ENCODE results near the gene ABCG4. TPM values are rescaled to one million over a fixed set of nuclear protein-coding genes. Genes with fewer than 3 reads are reported as not detected.
"Not testable (repeated sequence)": the region's sequence is repeated elsewhere in the genome, so short reads cannot be mapped to it uniquely, and the experiment has no call there.

ABCG4 gene
- polyA plus RNA-seq, 4 donors, result 0.71 to 0.81 (median 0.76) TPM

DNA sequence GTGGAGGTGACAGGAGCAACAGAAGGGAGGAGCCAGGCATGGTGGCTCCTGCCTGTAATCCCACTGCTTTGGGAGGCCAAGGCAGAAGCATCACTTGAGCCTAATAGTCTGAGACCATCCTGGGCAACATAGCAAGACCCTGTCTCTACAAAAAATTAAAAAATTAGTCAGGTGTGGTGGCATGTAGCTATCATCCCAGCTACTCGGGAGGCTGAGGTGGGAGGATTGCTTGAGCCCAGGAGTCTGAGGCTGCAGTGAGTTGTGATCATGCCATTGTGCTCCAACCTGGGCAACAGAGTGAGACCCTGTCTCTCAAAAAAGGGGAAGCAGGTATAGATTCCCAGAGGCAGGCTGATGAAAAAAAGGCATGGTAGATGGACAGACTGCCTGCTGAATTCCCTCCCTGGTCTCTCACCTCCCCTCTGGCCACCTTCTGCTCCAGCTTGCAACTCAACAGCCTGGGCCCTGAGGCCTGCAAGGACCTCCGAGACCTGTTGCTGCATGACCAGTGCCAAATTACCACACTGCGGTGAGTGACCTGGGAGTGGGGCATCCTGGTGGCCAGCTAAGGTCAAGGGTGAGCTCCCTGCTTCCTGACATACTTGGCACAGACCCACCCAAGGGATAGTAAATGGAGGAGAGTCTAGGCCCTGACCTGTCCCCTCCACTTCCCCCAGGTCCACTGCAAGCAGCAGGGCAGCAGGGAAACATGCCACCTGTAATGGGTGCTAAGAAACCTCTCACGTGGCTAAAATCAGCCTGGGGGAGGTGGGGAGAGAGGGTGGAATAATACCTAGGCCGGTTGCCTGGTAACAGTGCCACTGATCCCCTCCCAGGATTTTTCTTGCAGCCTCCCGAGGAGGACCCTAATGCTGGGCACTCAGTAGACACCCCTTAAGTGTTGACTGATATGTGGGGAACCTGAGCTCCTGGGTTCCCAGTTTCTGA lies 32.2 kb downstream of the ABCG4 start:
- DNase-seq (ENCODE audit: low read depth in 4 of 4, low spot score in 3 of 4), result no peak

GRCh38 chr11:119181677-119182412 lies 33.0 kb downstream of the ABCG4 start:
- no peak for DNase-seq (ENCODE audit: low read depth in 4 of 4, low spot score in 3 of 4)

GRCh38 chr11:119184399-119184798 lies 35.5 kb downstream of the ABCG4 start:
- DNase-seq (ENCODE audit: low read depth in 4 of 4, low spot score in 3 of 4), result not testable (repeated sequence)

GRCh38 chr11:119185981-119186634 lies 37.3 kb downstream of the ABCG4 start:
- DNase-seq (ENCODE audit: low read depth in 4 of 4, low spot score in 3 of 4), result no peak

DNA sequence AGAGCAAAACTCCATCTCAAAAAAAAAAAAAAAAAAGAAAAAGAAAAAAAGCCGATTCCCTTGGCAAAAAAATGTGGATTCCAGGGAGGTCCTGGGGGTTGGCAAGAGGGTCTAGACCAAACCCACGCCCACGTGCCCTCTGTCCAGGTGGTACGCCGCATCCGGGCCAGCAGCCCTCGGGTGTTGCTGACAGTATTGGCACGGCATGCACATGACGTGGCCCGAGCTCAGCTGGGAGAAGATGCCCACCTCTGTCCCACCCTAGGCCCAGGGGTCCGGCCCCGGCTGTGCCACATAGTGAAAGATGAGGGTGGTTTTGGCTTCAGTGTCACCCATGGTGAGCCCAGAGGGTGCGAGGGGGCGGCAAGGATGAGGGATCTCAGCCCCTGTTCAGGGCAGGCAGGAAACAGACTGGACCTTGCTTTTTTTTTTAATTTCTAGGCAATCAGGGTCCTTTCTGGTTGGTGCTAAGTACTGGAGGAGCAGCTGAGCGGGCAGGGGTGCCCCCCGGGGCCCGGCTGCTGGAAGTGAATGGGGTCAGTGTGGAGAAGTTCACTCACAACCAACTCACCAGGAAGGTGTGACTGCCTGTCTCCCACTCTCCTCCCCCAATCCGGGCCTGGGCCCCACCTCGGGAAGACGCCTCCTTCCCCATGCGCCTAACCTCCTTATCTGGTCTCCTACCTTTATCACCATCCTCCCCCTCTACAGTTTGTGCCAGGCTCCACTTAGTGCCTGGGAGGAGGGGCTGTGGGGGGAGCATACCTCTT lies 38.5 kb downstream of the ABCG4 start:
- DNase-seq (ENCODE audit: low read depth in 4 of 4, low spot score in 3 of 4), result no peak

- no peak for DNase-seq (ENCODE audit: low read depth in 4 of 4, low spot score in 3 of 4)
Observed at GRCh38 chr11:119188067-119188466, 39.2 kb downstream of the ABCG4 start.

DNA sequence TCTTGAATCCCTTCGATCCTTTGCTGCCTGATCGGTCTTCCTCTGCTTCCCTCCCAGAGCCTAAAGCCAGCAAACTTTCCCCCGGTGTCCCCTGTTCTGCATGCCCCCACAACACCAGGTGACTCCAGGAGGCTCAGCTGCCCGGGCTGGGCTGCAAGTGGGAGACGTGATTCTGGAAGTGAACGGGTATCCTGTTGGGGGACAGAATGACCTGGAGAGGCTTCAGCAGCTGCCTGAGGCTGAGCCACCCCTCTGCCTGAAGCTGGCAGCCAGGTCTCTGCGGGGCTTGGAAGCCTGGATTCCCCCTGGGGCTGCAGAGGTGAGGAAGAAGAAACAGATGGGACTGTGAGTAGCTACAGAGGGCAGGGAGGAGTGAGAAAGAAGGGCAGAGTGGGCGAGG lies 40.0 kb downstream of the ABCG4 start:
- no peak for DNase-seq (ENCODE audit: low read depth in 4 of 4, low spot score in 3 of 4)

GRCh38 chr11:119189393-119189792 lies 40.5 kb downstream of the ABCG4 start:
- no peak for DNase-seq (ENCODE audit: low read depth in 4 of 4, low spot score in 3 of 4)

- DNase-seq (ENCODE audit: low read depth in 4 of 4, low spot score in 3 of 4), result no peak
Observed at GRCh38 chr11:119190531-119190930, 41.7 kb downstream of the ABCG4 start.

DNA sequence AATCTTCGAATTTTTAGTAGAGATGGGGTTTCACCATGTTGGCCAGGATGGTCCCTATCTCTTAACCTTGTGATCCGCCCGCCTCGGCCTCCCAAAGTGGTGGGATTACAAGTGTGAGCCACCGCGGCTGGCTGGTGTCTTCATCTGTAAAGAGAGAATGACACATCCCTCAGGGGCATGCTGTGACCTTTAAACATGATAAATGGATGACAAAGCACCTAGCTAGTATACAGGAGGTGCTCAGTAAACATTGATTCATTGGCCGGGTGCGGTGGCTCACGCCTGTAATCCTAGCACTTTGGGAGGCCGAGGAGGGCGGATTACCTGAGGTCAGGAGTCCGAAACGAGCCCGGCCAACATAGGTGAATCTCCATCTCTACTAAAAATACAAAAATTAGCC lies 42.4 kb downstream of the ABCG4 start:
- DNase-seq (ENCODE audit: low read depth in 4 of 4, low spot score in 3 of 4), result not testable (repeated sequence)

DNA sequence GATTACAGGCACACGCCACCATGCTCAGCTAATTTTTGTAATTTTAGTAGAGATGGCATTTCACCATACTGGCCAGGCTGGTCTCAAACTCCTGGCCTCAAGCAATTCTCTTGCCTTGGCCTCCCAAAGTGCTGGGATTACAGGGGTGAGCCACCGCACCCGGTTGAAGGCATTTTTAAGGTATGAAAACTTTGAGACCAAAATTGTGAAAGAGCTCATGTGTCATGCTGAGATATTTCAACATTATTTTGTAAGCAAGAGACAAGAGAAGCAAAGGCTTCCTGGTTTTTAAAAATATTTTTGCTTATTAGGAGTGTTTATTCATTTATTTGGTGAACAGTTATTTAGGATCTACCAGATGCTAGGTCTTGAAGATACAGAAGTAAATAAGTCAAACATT lies 43.3 kb downstream of the ABCG4 start:
- DNase-seq (ENCODE audit: low read depth in 4 of 4, low spot score in 3 of 4), result no peak

- no peak for DNase-seq (ENCODE audit: low read depth in 4 of 4, low spot score in 3 of 4)
Observed at GRCh38 chr11:119193001-119193400, 44.1 kb downstream of the ABCG4 start.

DNA sequence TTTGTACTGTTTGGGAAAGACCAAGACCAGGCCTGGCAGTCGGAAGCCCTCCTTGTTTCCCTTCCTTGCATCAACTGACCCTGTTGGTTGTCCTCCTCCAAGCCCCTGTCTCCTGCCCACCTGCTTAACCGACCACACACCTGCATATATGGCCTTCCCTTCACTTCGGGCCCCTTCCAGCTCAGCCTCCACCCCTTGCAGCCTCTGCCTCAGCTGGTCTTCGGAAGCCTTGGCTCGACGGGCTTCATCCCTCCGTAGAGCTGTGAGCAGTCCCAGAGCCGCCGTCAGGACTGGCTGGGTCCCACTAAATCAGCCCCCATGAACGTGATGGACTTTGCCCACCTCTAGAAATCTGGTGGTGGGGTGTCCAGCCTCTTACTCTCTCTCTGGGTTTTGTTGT lies 44.8 kb downstream of the ABCG4 start:
- DNase-seq (ENCODE audit: low read depth in 4 of 4, low spot score in 3 of 4), result no peak

DNA sequence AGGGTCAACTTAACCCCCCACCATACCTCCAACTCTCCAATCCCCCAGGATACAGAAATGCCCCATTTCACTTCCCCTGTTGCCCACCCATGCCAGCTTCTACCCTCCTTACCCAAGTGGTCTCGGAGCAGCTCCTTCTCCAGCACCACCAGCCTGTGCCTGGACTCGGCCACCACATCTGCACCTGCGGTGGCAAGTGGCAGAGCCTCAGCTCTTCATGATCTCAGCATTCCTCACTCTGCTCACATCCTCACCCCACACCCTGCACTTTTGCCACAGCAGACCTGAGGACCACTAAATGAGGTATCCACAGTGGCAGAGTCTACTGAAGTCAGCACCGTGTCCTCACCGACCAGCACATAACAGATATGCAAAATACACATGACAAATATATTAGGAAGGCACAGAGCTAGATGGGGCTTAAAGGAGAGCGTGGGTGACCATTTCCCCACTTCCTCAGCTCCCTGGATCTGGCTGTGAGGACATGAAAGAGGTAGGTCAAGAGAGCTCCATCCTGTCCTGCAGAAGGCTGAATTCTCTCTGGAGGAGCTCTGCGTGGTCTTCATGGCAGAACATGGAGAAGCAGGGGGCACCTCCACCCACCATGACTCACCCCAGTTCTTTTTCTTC lies 46.1 kb downstream of the ABCG4 start:
- no peak for DNase-seq (ENCODE audit: low read depth in 4 of 4, low spot score in 3 of 4)

DNA sequence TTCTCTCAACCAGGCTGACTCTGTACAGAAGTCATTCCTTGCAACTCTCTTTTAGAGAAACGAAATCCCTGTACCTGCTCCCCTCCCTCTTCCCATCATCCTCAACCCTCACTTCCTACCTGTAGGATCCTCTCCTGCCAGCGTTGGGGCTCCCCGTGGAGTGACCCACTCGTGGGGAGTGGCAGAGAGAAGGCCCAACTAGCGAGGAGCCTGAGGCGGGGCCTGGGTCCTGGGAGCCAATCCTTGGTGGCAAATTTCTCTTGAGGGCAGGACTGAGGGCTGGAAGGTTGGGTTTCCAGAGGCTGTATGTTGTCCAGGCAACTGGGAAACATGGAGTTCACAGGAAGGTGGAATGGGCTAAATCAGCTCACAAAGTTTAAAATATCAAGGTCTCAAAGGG lies 46.8 kb downstream of the ABCG4 start:
- no peak for DNase-seq (ENCODE audit: low read depth in 4 of 4, low spot score in 3 of 4)

- peak; percentile 69 to 82 (median 76) for DNase-seq (ENCODE audit: low read depth in 4 of 4, low spot score in 3 of 4)
Observed at GRCh38 chr11:119196833-119197483, 48.1 kb downstream of the ABCG4 start.

DNA sequence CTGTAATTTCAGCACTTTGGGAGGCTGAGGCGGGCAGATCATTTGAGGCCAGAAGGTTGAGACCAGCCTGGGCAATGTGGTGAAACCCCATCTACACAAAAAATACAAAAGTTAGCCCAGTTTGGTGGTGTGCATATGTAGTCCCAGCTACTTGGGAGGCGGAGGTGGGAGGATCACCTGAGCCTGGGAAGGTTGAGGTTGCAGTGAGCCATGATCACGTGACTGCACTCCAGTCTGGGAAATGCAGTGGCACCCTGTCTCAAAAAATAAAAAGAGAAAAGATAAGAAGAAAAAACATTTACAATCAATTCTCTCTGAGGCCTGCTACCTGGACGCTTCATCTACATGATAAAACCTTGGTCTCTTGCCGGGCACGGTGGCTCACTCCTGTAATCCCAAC lies 50.1 kb downstream of the ABCG4 start:
- no peak for DNase-seq (ENCODE audit: low read depth in 4 of 4, low spot score in 3 of 4)

DNA sequence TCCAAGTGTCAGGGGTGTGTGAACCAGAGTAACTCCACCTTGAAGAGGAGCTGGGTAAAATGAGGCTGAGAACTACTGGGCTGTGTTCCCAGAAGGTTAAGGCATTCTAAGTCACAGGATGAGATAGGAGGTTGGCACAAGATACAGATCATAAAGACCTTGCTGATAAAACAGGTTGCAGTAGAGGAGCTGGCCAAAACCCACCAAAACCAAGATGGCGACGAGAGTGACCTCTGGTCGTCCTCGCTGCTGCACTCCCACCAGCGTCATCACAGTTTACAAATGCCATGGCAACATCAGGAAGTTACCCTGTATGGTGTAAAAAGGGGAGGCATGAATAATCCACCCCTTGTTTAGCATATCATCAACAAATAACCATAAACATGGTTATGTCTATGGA lies 52.4 kb downstream of the ABCG4 start:
- DNase-seq (ENCODE audit: low read depth in 4 of 4, low spot score in 3 of 4), result not testable (repeated sequence)

DNA sequence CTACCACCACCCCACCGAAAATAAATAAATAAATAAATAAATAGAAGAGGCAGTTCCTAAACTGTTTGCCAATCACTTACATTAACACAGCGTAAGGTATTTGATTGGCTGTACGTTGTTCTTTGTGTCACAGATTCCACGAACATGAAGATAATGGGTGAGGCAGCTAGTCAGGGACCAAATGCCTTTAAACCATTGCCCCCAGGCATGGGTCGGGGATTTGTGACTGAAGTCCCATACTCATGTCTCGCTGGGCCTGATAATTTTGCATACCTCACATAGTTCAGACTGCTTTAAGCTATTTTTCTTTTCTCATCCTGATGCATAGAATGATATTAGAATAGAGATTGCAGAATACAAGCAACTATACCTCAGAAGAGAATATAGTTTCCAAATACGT lies 53.7 kb downstream of the ABCG4 start:
- no peak for DNase-seq (ENCODE audit: low read depth in 4 of 4, low spot score in 3 of 4)

GRCh38 chr11:119204066-119204465 lies 55.2 kb downstream of the ABCG4 start:
- no peak for DNase-seq (ENCODE audit: low read depth in 4 of 4, low spot score in 3 of 4)

All from right renal pelvis (tissue), 4 donors.